H9 (cell line): Measurements from ENCODE around the gene MAP4K3. TPM values are rescaled to one million over a fixed set of nuclear protein-coding genes. Genes with fewer than 3 reads are reported as not detected.

Experiments used
- DNase-seq: peaks from one replicate; pipeline ENCODE4 v3.0.0-alpha.2; 2017
- H2AFZ ChIP-seq: one replicate; pipeline ENCODE4 v1.6.1; 2013; ENCODE audit warnings: mild to moderate bottlenecking, low read length, control low read depth, moderate library complexity
- H2AK5ac ChIP-seq: 2 replicates; pipeline ENCODE4 v1.6.1; 2013; ENCODE audit warnings: low read length, control low read depth, mixed read lengths; ENCODE audit not compliant: insufficient read length
- H2BK120ac ChIP-seq: one replicate; pipeline ENCODE4 v1.6.1; 2013; ENCODE audit warnings: low read depth, mild to moderate bottlenecking, low read length, control low read depth, inconsistent platforms; ENCODE audit not compliant: poor library complexity, severe bottlenecking
- H2BK12ac ChIP-seq: 2 replicates; pipeline ENCODE4 v1.6.1; 2013; ENCODE audit warnings: low read length, control low read depth, mixed read lengths, low read depth; ENCODE audit not compliant: insufficient read length
- H2BK15ac ChIP-seq: 2 replicates; pipeline ENCODE4 v1.6.1; 2013; ENCODE audit warnings: low read depth, low read length, control low read depth
- H2BK20ac ChIP-seq: one replicate; pipeline ENCODE4 v1.6.1; 2013; ENCODE audit warnings: low read depth, mild to moderate bottlenecking, low read length, control low read depth, inconsistent platforms; ENCODE audit not compliant: poor library complexity, severe bottlenecking
- H2BK5ac ChIP-seq: 2 replicates; pipeline ENCODE4 v1.6.1; 2013; ENCODE audit warnings: low read length, control low read depth, mixed read lengths; ENCODE audit not compliant: insufficient read length
- H3K14ac ChIP-seq: 2 replicates; pipeline ENCODE4 v1.6.1; 2013; ENCODE audit warnings: low read length, control low read depth; ENCODE audit not compliant: insufficient read depth
- H3K18ac ChIP-seq: 2 replicates; pipeline ENCODE4 v1.6.1; 2013; ENCODE audit warnings: low read depth, mild to moderate bottlenecking, mixed read lengths, low read length, control low read depth; ENCODE audit not compliant: insufficient read length
- H3K23ac ChIP-seq: 2 replicates; pipeline ENCODE4 v1.6.1; 2013; ENCODE audit warnings: low read length, control low read depth, mixed read lengths, low read depth; ENCODE audit not compliant: insufficient read length
- H3K23me2 ChIP-seq: 2 replicates; pipeline ENCODE4 v1.6.1; 2013; ENCODE audit warnings: low read depth, mild to moderate bottlenecking, mixed read lengths, low read length, control low read depth; ENCODE audit not compliant: insufficient read length, poor library complexity, severe bottlenecking
- H3K27ac ChIP-seq: 2 replicates; pipeline ENCODE4 v1.5.1; 2013; ENCODE audit warnings: low read length, control low read depth, mixed read lengths, low read depth; ENCODE audit not compliant: insufficient read length
- H3K27me3 ChIP-seq: 2 replicates; pipeline ENCODE4 v1.6.1; 2013; ENCODE audit warnings: low read length, control low read depth, inconsistent platforms; ENCODE audit not compliant: insufficient read depth
- H3K4ac ChIP-seq: 2 replicates; pipeline ENCODE4 v1.6.1; 2013; ENCODE audit warnings: low read depth, mild to moderate bottlenecking, control low read depth, inconsistent platforms, low read length, moderate library complexity
- H3K4me1 ChIP-seq: 2 replicates; pipeline ENCODE4 v1.6.1; 2013; ENCODE audit warnings: low read length, control low read depth, inconsistent platforms; ENCODE audit not compliant: insufficient read depth
- H3K4me2 ChIP-seq: 2 replicates; pipeline ENCODE4 v1.6.1; 2013; ENCODE audit warnings: low read length, control low read depth, mixed read lengths; ENCODE audit not compliant: insufficient read length, insufficient read depth
- H3K56ac ChIP-seq: 2 replicates; pipeline ENCODE4 v1.6.1; 2013; ENCODE audit warnings: low read depth, mild to moderate bottlenecking, mixed read lengths, low read length, control low read depth; ENCODE audit not compliant: insufficient read length
- H3K79me1 ChIP-seq: 2 replicates; pipeline ENCODE4 v1.6.1; 2013; ENCODE audit warnings: low read depth, mild to moderate bottlenecking, moderate library complexity, low read length, control low read depth, inconsistent platforms; ENCODE audit not compliant: insufficient read depth, poor library complexity, severe bottlenecking
- H3K79me2 ChIP-seq: 2 replicates; pipeline ENCODE4 v1.6.1; 2013; ENCODE audit warnings: low read length, control low read depth, inconsistent platforms; ENCODE audit not compliant: insufficient read depth
- H3K9ac ChIP-seq: 2 replicates; pipeline ENCODE4 v1.6.1; 2013; ENCODE audit warnings: low read length, control low read depth, mixed read lengths; ENCODE audit not compliant: insufficient read length; ENCODE audit errors: extremely low read depth
- H3K9me3 ChIP-seq: one replicate; pipeline ENCODE4 v1.6.1; 2013; ENCODE audit warnings: low read depth, low read length, inconsistent platforms; ENCODE audit not compliant: control insufficient read depth
- H3T11ph ChIP-seq: one replicate; pipeline ENCODE4 v1.6.1; 2013; ENCODE audit warnings: mild to moderate bottlenecking, low read length, control low read depth, inconsistent platforms
- H4K20me1 ChIP-seq: one replicate; pipeline ENCODE4 v1.6.1; 2013; ENCODE audit not compliant: control insufficient read depth, insufficient read length, insufficient read depth
- H4K5ac ChIP-seq: 2 replicates; pipeline ENCODE4 v1.6.1; 2013; ENCODE audit warnings: low read depth, mild to moderate bottlenecking, mixed read lengths, low read length, control low read depth; ENCODE audit not compliant: insufficient read length
- H4K8ac ChIP-seq: replicated peaks from 2 replicates; pipeline ENCODE4 v1.6.1; 2013; ENCODE audit warnings: low read length, control low read depth, mixed read lengths, low read depth; ENCODE audit not compliant: insufficient read length
- H4K91ac ChIP-seq: 2 replicates; pipeline ENCODE4 v1.6.1; 2013; ENCODE audit warnings: low read depth, mild to moderate bottlenecking, moderate library complexity, mixed read lengths, low read length, control low read depth; ENCODE audit not compliant: insufficient read length
- H3K27ac Mint-ChIP-seq, 3 experiments: 2 replicates in 2 of 3; 3 replicates in 1 of 3; pipeline ENCODE4 v1.8.0; 2020 to 2021; ENCODE audit warnings: mixed read lengths in 3 of 3, mild to moderate bottlenecking in 1 of 3, moderate library complexity in 1 of 3
- H3K27me3 Mint-ChIP-seq: 2 replicates; pipeline ENCODE4 v1.8.0; 2021; ENCODE audit warnings: low read depth, mild to moderate bottlenecking, moderate library complexity, mixed read lengths
- H3K36me3 Mint-ChIP-seq, 3 experiments: 2 replicates in 2 of 3; 3 replicates in 1 of 3; pipeline ENCODE4 v1.8.0; 2020 to 2021; ENCODE audit warnings: low read depth in 3 of 3, mixed read lengths in 3 of 3; ENCODE audit not compliant: insufficient read depth in 1 of 3
- H3K4me1 Mint-ChIP-seq, 2 experiments: 2 replicates each; pipeline ENCODE4 v1.8.0; 2020; ENCODE audit warnings: mixed read lengths in 2 of 2
- H3K4me3 Mint-ChIP-seq, 2 experiments: 2 replicates in 1 of 2; 3 replicates in 1 of 2; pipeline ENCODE4 v1.8.0; 2020 to 2021; ENCODE audit warnings: mild to moderate bottlenecking in 2 of 2, mixed read lengths in 2 of 2, moderate library complexity in 1 of 2
- H3K9me3 Mint-ChIP-seq, 2 experiments: 2 replicates in 1 of 2; 3 replicates in 1 of 2; pipeline ENCODE4 v1.8.0; 2020; ENCODE audit warnings: mild to moderate bottlenecking in 2 of 2, mixed read lengths in 2 of 2, moderate library complexity in 1 of 2
- CTCF ChIP-seq: fragments of 200-600 bp; sonication (generic); conservative IDR thresholded peaks from 3 replicates; pipeline ENCODE4 v1.8.0; 2021; ENCODE audit warnings: antibody characterized with exemption, mild to moderate bottlenecking
- WGBS: extraction: QIAGEN DNeasy Blood & Tissue Kit; methylation state at CpG from one replicate; pipeline ENCODE4 v1.1.7; 2013; ENCODE audit warnings: missing lambda C conversion rate, low lambda C conversion rate, mixed read lengths; ENCODE audit not compliant: insufficient read length; ENCODE audit errors: extremely low coverage; 5-methylcytosine and 5-hydroxymethylcytosine counted together
- total RNA-seq: library from RNA; stranded (reverse); gene quantifications from 2 replicates; pipeline ENCODE4 v1.2.1, GENCODE V29; 2021

MAP4K3 gene
- total RNA-seq, 1 experiment from 2014 or later = 37.9 TPM

- Histone ChIP-seq H3K14ac (no peak overlapping the region), H3K27me3 (no peaks in the 10 kb centered on the region), H2BK15ac (no peak overlapping the region), H3K56ac (no peak overlapping the region), H3K79me1 (no peaks in the 10 kb centered on the region), H4K5ac (no peak overlapping the region), H3K9me3 (no peaks in the 10 kb centered on the region), H3K79me2 (no peaks in the 10 kb centered on the region), H3K23me2 (no peaks in the 10 kb centered on the region), H2BK120ac (no peak overlapping the region), H2BK20ac (no peak overlapping the region), H3K27ac (no peak overlapping the region), H3K18ac (no peak overlapping the region), H3K23ac (no peak overlapping the region), H2AK5ac (no peak overlapping the region), H3K4me2 (no peak overlapping the region), H2BK12ac (no peak overlapping the region), H2BK5ac (no peak overlapping the region), H3T11ph (no peak overlapping the region), H4K91ac (no peak overlapping the region), H3K4ac (no peak overlapping the region), H4K8ac (no peak overlapping the region), H3K9ac (no peak overlapping the region), H3K4me1 (no peaks in the 10 kb centered on the region), H2AFZ (no peak overlapping the region), H4K20me1 (no peaks in the 10 kb centered on the region)
- no peak for TF ChIP-seq CTCF
- H3K27ac Mint-ChIP-seq = no peak overlapping the region
- H3K36me3 Mint-ChIP-seq = peaks cover 12 to 28% (median 15%) of the 10 kb centered on the region in 3 experiments
- no CpG with 5 or more reads among the region's 6 CpGs for WGBS
- peaks cover 7 to 32% of the 10 kb centered on the region in 2 experiments for H3K4me1 Mint-ChIP-seq
- no peak overlapping the region for H3K4me3 Mint-ChIP-seq
- H3K27me3 Mint-ChIP-seq = no peaks in the 10 kb centered on the region
- no peak for DNase-seq
- peaks cover 17 to 18% of the 10 kb centered on the region in 2 experiments for H3K9me3 Mint-ChIP-seq
Observed at GRCh38 chr2:39240758-39241157, 196.3 kb downstream of the MAP4K3 start.
